Measurements from ENCODE around the gene DAPK1. TPM values are rescaled to one million over a fixed set of nuclear protein-coding genes. Genes with fewer than 3 reads are reported as not detected.

DAPK1 gene
- total RNA-seq, 2 donors from 2014 or later, result 28.9 to 37.8 TPM

- no peaks in the 10 kb centered on the region for H3K27me3 Mint-ChIP-seq (ENCODE audit: low read depth)
- H3K36me3 Mint-ChIP-seq (ENCODE audit: insufficient read depth in 2 of 2), result peaks cover 5 to 6% of the 10 kb centered on the region in 2 donors
- H3K9me3 Mint-ChIP-seq, result peaks cover 0 to 2% of the 10 kb centered on the region in 2 donors
- no peaks in the 10 kb centered on the region for H3K4me1 Mint-ChIP-seq (ENCODE audit: low read depth)
- H3K4me3 Mint-ChIP-seq, result no peak overlapping the region
- no peak for DNase-seq
- no peak overlapping the region for H3K27ac Mint-ChIP-seq
- no peak for ATAC-seq (replicated peaks in 1 of 2)
Measured at GRCh38 chr9:87668222-87668621, 170.6 kb downstream of the DAPK1 start.

GRCh38 chr9:87668722-87669121 lies 171.1 kb downstream of the DAPK1 start:
- no peaks in the 10 kb centered on the region for H3K4me1 Mint-ChIP-seq (ENCODE audit: low read depth)
- peaks cover 5 to 6% of the 10 kb centered on the region in 2 donors for H3K36me3 Mint-ChIP-seq (ENCODE audit: insufficient read depth in 2 of 2)
- DNase-seq (no peak), ATAC-seq (replicated peaks in 1 of 2) (no peak)
- no peak overlapping the region for H3K27ac Mint-ChIP-seq
- H3K9me3 Mint-ChIP-seq, result peaks cover 0 to 2% of the 10 kb centered on the region in 2 donors
- no peaks in the 10 kb centered on the region for H3K27me3 Mint-ChIP-seq (ENCODE audit: low read depth)
- no peak overlapping the region for H3K4me3 Mint-ChIP-seq

DNA sequence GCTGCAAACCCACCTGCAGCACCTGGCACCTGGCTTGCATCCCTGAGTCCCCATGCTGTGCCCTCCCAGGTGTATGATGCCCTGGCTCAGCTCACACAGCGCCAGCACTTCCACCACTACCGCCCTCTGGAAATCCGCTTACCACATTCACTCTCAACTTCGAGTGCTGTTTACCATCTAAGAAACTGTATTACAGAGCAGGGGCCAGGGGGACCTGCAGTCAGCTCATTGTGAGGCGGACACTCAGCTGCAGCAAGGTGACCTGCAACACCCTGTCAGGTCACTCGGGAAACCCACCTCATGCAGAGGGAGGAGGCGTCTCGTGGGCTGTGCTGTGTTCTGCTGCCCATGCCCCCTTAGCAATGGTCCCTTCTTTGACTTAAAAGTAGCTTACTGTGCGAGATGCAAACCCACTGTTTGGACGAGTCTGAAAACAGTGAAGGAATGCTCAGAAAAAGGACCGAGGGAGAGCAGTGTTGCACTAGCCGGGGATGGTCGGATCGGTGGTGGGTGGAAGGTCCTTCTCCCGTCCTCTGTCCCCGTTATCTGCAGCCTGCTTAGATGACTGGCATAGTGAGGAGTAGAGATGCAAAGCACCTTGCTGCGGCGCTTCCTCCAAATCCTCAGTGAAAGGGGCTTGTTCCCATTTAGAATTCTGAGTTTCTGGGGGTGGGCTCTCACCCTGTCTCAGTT lies 173.1 kb downstream of the DAPK1 start:
- DNase-seq (no peak), ATAC-seq (replicated peaks in 1 of 2) (no peak)
- Mint-ChIP-seq H3K4me3 (no peak overlapping the region), H3K9me3 (peaks cover 0 to 2% of the 10 kb centered on the region in 2 donors), H3K4me1 (ENCODE audit: low read depth) (no peaks in the 10 kb centered on the region), H3K27ac (no peak overlapping the region), H3K36me3 (ENCODE audit: insufficient read depth in 2 of 2) (peaks cover 5 to 6% of the 10 kb centered on the region in 2 donors), H3K27me3 (ENCODE audit: low read depth) (no peaks in the 10 kb centered on the region)

- Mint-ChIP-seq H3K4me3 (no peak overlapping the region), H3K36me3 (ENCODE audit: insufficient read depth in 2 of 2) (peaks cover 5 to 6% of the 10 kb centered on the region in 2 donors), H3K9me3 (peaks cover 0 to 2% of the 10 kb centered on the region in 2 donors), H3K4me1 (ENCODE audit: low read depth) (no peaks in the 10 kb centered on the region), H3K27me3 (ENCODE audit: low read depth) (no peaks in the 10 kb centered on the region), H3K27ac (no peak overlapping the region)
- DNase-seq (no peak), ATAC-seq (replicated peaks in 1 of 2) (no peak)
Measured at GRCh38 chr9:87671478-87671877, 173.8 kb downstream of the DAPK1 start.

DNA sequence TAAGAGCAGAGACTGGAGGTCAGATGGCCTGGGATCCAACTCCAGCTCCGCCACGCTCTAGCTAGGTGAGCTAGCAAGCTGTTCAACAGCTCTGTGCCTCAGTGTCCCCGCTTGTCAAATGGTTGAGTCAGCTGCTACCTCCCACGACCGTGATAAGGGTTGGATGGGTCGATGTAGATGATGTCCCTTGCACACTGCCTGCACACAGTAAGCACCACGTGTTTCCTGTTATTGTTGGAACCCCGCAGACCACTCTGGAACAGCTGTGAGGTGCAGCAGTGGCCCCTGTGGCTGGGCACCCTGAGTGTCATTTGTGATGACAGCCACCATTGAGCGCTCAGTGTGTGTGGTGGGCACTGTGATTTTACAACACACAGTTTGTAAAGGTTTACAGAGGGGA lies 174.3 kb downstream of the DAPK1 start:
- Mint-ChIP-seq H3K27me3 (ENCODE audit: low read depth) (no peaks in the 10 kb centered on the region), H3K27ac (no peak overlapping the region), H3K36me3 (ENCODE audit: insufficient read depth in 2 of 2) (peaks cover 1 to 4% of the 10 kb centered on the region in 2 donors), H3K9me3 (peaks cover 0 to 2% of the 10 kb centered on the region in 2 donors), H3K4me1 (ENCODE audit: low read depth) (no peaks in the 10 kb centered on the region), H3K4me3 (no peak overlapping the region)
- ATAC-seq (replicated peaks in 1 of 2) (no peak), DNase-seq (no peak)

DNA sequence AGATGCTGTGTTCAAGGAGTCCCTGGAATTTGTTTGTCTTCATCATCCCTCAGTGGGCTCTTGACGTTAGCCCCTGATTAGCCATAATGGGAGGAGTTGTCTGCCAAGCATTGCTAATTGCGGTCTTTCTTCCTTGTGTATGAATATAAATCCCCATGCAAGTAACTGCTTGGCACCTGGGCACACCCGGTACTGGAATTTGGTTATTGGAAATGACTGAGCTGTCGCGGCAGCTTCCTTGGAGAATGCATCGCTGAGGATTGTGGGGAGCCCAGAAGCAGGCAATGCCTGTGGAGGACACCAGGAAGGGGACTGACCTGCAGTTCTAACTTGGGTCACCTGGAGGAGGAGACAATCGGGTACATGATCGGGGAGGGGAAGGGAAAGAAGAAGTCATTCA lies 174.9 kb downstream of the DAPK1 start:
- Mint-ChIP-seq H3K27me3 (ENCODE audit: low read depth) (no peaks in the 10 kb centered on the region), H3K36me3 (ENCODE audit: insufficient read depth in 2 of 2) (peaks cover 0 to 2% of the 10 kb centered on the region in 2 donors), H3K27ac (no peak overlapping the region), H3K4me1 (ENCODE audit: low read depth) (no peaks in the 10 kb centered on the region), H3K9me3 (no peaks in the 10 kb centered on the region), H3K4me3 (no peak overlapping the region)
- ATAC-seq (replicated peaks in 1 of 2) (no peak), DNase-seq (no peak)

DNA sequence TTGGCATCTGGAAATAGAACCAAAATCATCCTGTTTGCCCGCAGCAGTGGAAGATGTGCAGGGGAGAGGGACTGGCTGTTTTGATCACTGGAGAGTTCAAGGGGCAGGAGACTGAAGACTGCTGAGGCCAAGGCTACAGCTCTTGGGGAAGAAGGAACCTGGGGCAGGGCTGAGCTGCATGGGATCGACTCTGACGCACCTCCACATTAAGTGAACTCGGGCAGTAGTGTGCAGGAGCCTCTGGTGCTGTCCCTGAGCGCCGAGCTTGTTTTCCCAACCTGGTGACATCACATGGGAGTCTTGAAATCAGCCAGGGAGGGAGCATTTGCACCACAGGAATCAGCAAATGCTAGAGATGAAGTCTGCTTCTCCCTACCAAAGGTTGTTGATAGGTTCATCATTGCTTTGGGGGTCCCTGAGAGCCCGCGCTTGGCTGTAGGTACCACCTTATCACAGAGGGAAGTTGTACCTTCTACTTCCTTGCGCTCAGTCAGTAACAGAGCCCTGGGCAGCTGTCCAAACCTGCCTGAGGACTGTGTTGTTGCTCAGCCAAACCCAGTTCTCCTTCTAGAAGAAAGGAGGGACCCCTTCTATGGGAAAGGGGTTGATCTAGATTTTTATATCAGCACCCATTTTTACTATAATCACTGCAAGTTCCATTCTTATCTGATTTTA lies 175.9 kb downstream of the DAPK1 start:
- no peak overlapping the region for H3K27ac Mint-ChIP-seq
- DNase-seq (no peak), ATAC-seq (replicated peaks in 1 of 2) (no peak)
- no peak overlapping the region for H3K4me3 Mint-ChIP-seq
- no peaks in the 10 kb centered on the region for H3K27me3 Mint-ChIP-seq (ENCODE audit: low read depth)
- H3K36me3 Mint-ChIP-seq (ENCODE audit: insufficient read depth in 2 of 2), result no peaks in the 10 kb centered on the region
- H3K9me3 Mint-ChIP-seq, result no peaks in the 10 kb centered on the region
- H3K4me1 Mint-ChIP-seq (ENCODE audit: low read depth), result peaks cover under 1% of the 10 kb centered on the region

DNA sequence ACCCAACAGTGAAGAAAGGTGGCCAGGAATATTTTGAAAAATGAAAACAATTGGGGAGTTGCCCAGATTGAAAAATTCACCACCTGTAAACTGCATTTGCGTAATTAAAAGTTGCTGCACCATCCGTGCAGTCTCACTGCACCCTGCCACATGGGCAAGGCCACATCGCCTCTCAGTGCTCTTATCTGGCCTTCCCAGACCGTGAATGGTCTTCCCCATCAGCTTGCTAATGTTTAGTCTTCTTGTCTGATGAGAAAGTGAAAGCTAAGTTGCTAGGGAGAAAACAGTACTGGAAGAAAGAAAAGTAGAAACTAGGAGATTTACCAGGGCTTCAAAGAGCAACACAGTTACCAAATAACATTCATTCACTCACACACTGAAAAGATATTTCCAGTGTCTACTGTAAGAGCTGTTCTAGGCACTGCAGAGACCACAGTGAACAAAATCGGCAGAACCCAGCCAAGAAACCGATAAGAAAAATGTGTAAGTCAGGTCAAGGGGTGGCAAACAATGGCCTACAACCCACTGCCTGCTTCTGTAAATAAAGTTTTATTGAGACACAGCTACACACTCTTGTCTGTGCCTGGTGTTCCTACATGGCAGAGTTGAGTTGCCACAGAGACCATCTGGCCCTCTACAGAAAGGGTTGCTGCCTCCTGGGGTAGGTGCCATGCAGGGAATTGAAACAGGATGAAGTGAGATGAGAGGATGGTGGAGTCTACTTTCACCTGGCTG lies 177.1 kb downstream of the DAPK1 start:
- no peaks in the 10 kb centered on the region for H3K27me3 Mint-ChIP-seq (ENCODE audit: low read depth)
- H3K9me3 Mint-ChIP-seq, result no peaks in the 10 kb centered on the region
- H3K4me1 Mint-ChIP-seq (ENCODE audit: low read depth), result peaks cover 5% of the 10 kb centered on the region
- ATAC-seq (replicated peaks in 1 of 2) (no peak), DNase-seq (no peak)
- no peaks in the 10 kb centered on the region for H3K36me3 Mint-ChIP-seq (ENCODE audit: insufficient read depth in 2 of 2)
- H3K27ac Mint-ChIP-seq, result no peak overlapping the region
- H3K4me3 Mint-ChIP-seq, result no peak overlapping the region

GRCh38 chr9:87675906-87676515 lies 178.3 kb downstream of the DAPK1 start:
- no peak for ATAC-seq (replicated peaks in 1 of 2)
- Mint-ChIP-seq H3K27ac (no peak overlapping the region), H3K4me3 (no peak overlapping the region), H3K27me3 (ENCODE audit: low read depth) (no peaks in the 10 kb centered on the region), H3K36me3 (ENCODE audit: insufficient read depth in 2 of 2) (no peaks in the 10 kb centered on the region), H3K4me1 (ENCODE audit: low read depth) (peaks cover 5% of the 10 kb centered on the region), H3K9me3 (no peaks in the 10 kb centered on the region)
- no peak for DNase-seq

DNA sequence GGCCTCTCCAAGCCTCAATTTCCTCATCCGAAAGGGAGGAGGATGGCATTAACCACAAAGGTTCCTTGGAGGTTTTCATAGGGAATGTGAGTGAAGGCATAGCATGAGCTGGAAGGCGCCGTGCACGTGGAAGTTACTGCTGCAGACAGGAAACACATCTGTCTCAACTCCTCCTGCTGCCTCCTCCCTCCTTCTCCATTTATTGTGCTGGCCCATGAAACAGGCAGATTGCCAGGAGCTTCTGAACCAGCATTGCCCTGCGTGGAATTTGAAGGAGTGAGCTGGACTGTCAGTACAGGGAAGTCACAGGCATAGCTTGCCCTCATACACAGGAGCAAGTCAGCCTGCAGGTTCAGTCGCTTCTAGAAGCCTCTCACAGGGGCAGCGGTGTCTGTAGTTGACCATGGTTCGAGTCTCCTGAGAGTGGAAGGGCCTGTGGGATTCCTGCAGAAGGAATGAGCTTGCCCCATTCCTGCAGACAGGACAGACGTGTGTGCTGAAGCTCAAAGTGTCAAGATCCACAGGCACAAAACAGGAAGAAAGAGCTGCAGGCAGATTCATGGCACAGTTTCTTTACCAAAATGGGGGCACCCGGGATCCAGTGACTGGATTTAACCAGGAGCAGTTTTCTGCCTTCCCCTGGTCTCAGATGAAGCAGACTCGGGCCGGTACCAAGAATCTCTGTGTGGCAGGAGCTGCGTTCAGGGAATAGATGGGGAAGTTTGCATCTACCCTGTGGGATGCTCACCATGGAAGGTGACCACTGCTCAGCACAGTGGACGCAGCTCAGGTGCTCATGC lies 179.5 kb downstream of the DAPK1 start:
- H3K27ac Mint-ChIP-seq, result no peak overlapping the region

GRCh38 chr9:87677776-87678587 lies 180.3 kb downstream of the DAPK1 start:
- no peaks in the 10 kb centered on the region for H3K27me3 Mint-ChIP-seq (ENCODE audit: low read depth)
- H3K36me3 Mint-ChIP-seq (ENCODE audit: insufficient read depth in 2 of 2), result no peaks in the 10 kb centered on the region
- no peaks in the 10 kb centered on the region for H3K9me3 Mint-ChIP-seq
- DNase-seq (no peak), ATAC-seq (replicated peaks in 1 of 2) (no peak)
- H3K27ac Mint-ChIP-seq, result no peak overlapping the region
- H3K4me1 Mint-ChIP-seq (ENCODE audit: low read depth), result peaks cover 5% of the 10 kb centered on the region
- no peak overlapping the region for H3K4me3 Mint-ChIP-seq

More for the DNA sequence above, 179.5 kb downstream of the DAPK1 start:
- DNase-seq (no peak), ATAC-seq (replicated peaks in 1 of 2) (no peak)
- H3K36me3 Mint-ChIP-seq (ENCODE audit: insufficient read depth in 2 of 2), result no peaks in the 10 kb centered on the region
- H3K4me1 Mint-ChIP-seq (ENCODE audit: low read depth), result peaks cover 5% of the 10 kb centered on the region
- no peak overlapping the region for H3K4me3 Mint-ChIP-seq
- H3K9me3 Mint-ChIP-seq, result no peaks in the 10 kb centered on the region
- H3K27me3 Mint-ChIP-seq (ENCODE audit: low read depth), result no peaks in the 10 kb centered on the region
